ENCODE data around the gene ARRDC3.

Gene ARRDC3

GRCh38 chr5:91381239-91381773 lies 1.8 kb downstream of the ARRDC3 start:
- H3K27ac ChIP-seq (ENCODE audit: low read depth, low read length) = peak overlapping the region; percentile 98
- peaks cover 2% of the 10 kb centered on the region for H3K36me3 ChIP-seq (ENCODE audit: control insufficient read depth, insufficient read depth, low read length)
- H3K4me3 ChIP-seq (ENCODE audit: low read length) = peak overlapping the region; percentile 95
- H3K4me1 ChIP-seq (ENCODE audit: control insufficient read depth, insufficient read depth, low read length) = peaks cover 26% of the 10 kb centered on the region
- peak overlapping the region; percentile 81 for H3K9ac ChIP-seq (ENCODE audit: low read length)
- H3K27me3 ChIP-seq (ENCODE audit: control insufficient read depth, insufficient read depth, low read length) = no peaks in the 10 kb centered on the region

GRCh38 chr5:91380491-91381238 lies 2.5 kb downstream of the ARRDC3 start:
- Histone ChIP-seq H3K36me3 (ENCODE audit: control insufficient read depth, insufficient read depth, low read length) (peaks cover 2% of the 10 kb centered on the region), H3K27ac (ENCODE audit: low read depth, low read length) (peak overlapping the region; percentile 98), H3K4me3 (ENCODE audit: low read length) (peak overlapping the region; percentile 95), H3K27me3 (ENCODE audit: control insufficient read depth, insufficient read depth, low read length) (no peaks in the 10 kb centered on the region), H3K9ac (ENCODE audit: low read length) (peak overlapping the region; percentile 87), H3K4me1 (ENCODE audit: control insufficient read depth, insufficient read depth, low read length) (peaks cover 26% of the 10 kb centered on the region)

- H3K4me1 ChIP-seq (ENCODE audit: control insufficient read depth, insufficient read depth, low read length) = peaks cover 26% of the 10 kb centered on the region
Observed at GRCh38 chr5:91379914-91380490, 3.1 kb downstream of the ARRDC3 start.

GRCh38 chr5:91379246-91379913 lies 3.7 kb downstream of the ARRDC3 start:
- Histone ChIP-seq H3K36me3 (ENCODE audit: control insufficient read depth, insufficient read depth, low read length) (peaks cover 8% of the 10 kb centered on the region), H3K27ac (ENCODE audit: low read depth, low read length) (peak overlapping the region; percentile 98), H3K4me1 (ENCODE audit: control insufficient read depth, insufficient read depth, low read length) (peaks cover 23% of the 10 kb centered on the region), H3K27me3 (ENCODE audit: control insufficient read depth, insufficient read depth, low read length) (no peaks in the 10 kb centered on the region), H3K9ac (ENCODE audit: low read length) (peak overlapping the region; percentile 59), H3K4me3 (ENCODE audit: low read length) (peak overlapping the region; percentile 78)

More at GRCh38 chr5:91379914-91380490, 3.1 kb downstream of the ARRDC3 start:
- H3K9ac ChIP-seq (ENCODE audit: low read length) = peak overlapping the region; percentile 87
- H3K27ac ChIP-seq (ENCODE audit: low read depth, low read length) = peak overlapping the region; percentile 98
- H3K36me3 ChIP-seq (ENCODE audit: control insufficient read depth, insufficient read depth, low read length) = peaks cover 2% of the 10 kb centered on the region
- H3K27me3 ChIP-seq (ENCODE audit: control insufficient read depth, insufficient read depth, low read length) = no peaks in the 10 kb centered on the region
- H3K4me3 ChIP-seq (ENCODE audit: low read length) = peak overlapping the region; percentile 78

- Histone ChIP-seq H3K27me3 (ENCODE audit: control insufficient read depth, insufficient read depth, low read length) (no peaks in the 10 kb centered on the region), H3K4me3 (ENCODE audit: low read length) (peak overlapping the region; percentile 43), H3K27ac (ENCODE audit: low read depth, low read length) (peak overlapping the region; percentile 98), H3K9ac (ENCODE audit: low read length) (no peak overlapping the region), H3K4me1 (ENCODE audit: control insufficient read depth, insufficient read depth, low read length) (peaks cover 17% of the 10 kb centered on the region), H3K36me3 (ENCODE audit: control insufficient read depth, insufficient read depth, low read length) (peaks cover 11% of the 10 kb centered on the region)
Observed at GRCh38 chr5:91378752-91379211, 4.3 kb downstream of the ARRDC3 start.

- no peak overlapping the region for H3K4me3 ChIP-seq (ENCODE audit: low read length)
Observed at GRCh38 chr5:91374893-91375520, 8.1 kb downstream of the ARRDC3 start.

GRCh38 chr5:91373600-91373999 lies 9.5 kb downstream of the ARRDC3 start:
- H3K4me1 ChIP-seq (ENCODE audit: control insufficient read depth, insufficient read depth, low read length) = peaks cover 16% of the 10 kb centered on the region
- peaks cover 37% of the 10 kb centered on the region for H3K36me3 ChIP-seq (ENCODE audit: control insufficient read depth, insufficient read depth, low read length)
- no peak overlapping the region for H3K9ac ChIP-seq (ENCODE audit: low read length)
- no peak overlapping the region for H3K4me3 ChIP-seq (ENCODE audit: low read length)
- no peaks in the 10 kb centered on the region for H3K27me3 ChIP-seq (ENCODE audit: control insufficient read depth, insufficient read depth, low read length)
- no peak overlapping the region for H3K27ac ChIP-seq (ENCODE audit: low read depth, low read length)

More at GRCh38 chr5:91374893-91375520, 8.1 kb downstream of the ARRDC3 start:
- H3K27me3 ChIP-seq (ENCODE audit: control insufficient read depth, insufficient read depth, low read length) = no peaks in the 10 kb centered on the region
- H3K27ac ChIP-seq (ENCODE audit: low read depth, low read length) = no peak overlapping the region
- peaks cover 34% of the 10 kb centered on the region for H3K36me3 ChIP-seq (ENCODE audit: control insufficient read depth, insufficient read depth, low read length)
- H3K4me1 ChIP-seq (ENCODE audit: control insufficient read depth, insufficient read depth, low read length) = peaks cover 22% of the 10 kb centered on the region
- no peak overlapping the region for H3K9ac ChIP-seq (ENCODE audit: low read length)

GRCh38 chr5:91373006-91373405 lies 10.1 kb downstream of the ARRDC3 start:
- Histone ChIP-seq H3K27ac (ENCODE audit: low read depth, low read length) (no peak overlapping the region), H3K4me3 (ENCODE audit: low read length) (no peak overlapping the region), H3K27me3 (ENCODE audit: control insufficient read depth, insufficient read depth, low read length) (no peaks in the 10 kb centered on the region), H3K4me1 (ENCODE audit: control insufficient read depth, insufficient read depth, low read length) (peaks cover 11% of the 10 kb centered on the region), H3K36me3 (ENCODE audit: control insufficient read depth, insufficient read depth, low read length) (peaks cover 37% of the 10 kb centered on the region), H3K9ac (ENCODE audit: low read length) (no peak overlapping the region)

- Histone ChIP-seq H3K4me3 (ENCODE audit: low read length) (no peak overlapping the region), H3K36me3 (ENCODE audit: control insufficient read depth, insufficient read depth, low read length) (peaks cover 35% of the 10 kb centered on the region), H3K4me1 (ENCODE audit: control insufficient read depth, insufficient read depth, low read length) (peaks cover 6% of the 10 kb centered on the region), H3K9ac (ENCODE audit: low read length) (no peak overlapping the region), H3K27me3 (ENCODE audit: control insufficient read depth, insufficient read depth, low read length) (no peaks in the 10 kb centered on the region), H3K27ac (ENCODE audit: low read depth, low read length) (no peak overlapping the region)
Observed at GRCh38 chr5:91369480-91369879, 13.6 kb downstream of the ARRDC3 start.

GRCh38 chr5:91367908-91368648 lies 15.0 kb downstream of the ARRDC3 start:
- Histone ChIP-seq H3K27ac (ENCODE audit: low read depth, low read length) (no peak overlapping the region), H3K4me1 (ENCODE audit: control insufficient read depth, insufficient read depth, low read length) (peaks cover 4% of the 10 kb centered on the region), H3K9ac (ENCODE audit: low read length) (no peak overlapping the region), H3K27me3 (ENCODE audit: control insufficient read depth, insufficient read depth, low read length) (no peaks in the 10 kb centered on the region), H3K36me3 (ENCODE audit: control insufficient read depth, insufficient read depth, low read length) (peaks cover 27% of the 10 kb centered on the region), H3K4me3 (ENCODE audit: low read length) (no peak overlapping the region)

GRCh38 chr5:91367344-91367743 lies 15.8 kb downstream of the ARRDC3 start:
- Histone ChIP-seq H3K36me3 (ENCODE audit: control insufficient read depth, insufficient read depth, low read length) (peaks cover 22% of the 10 kb centered on the region), H3K27me3 (ENCODE audit: control insufficient read depth, insufficient read depth, low read length) (no peaks in the 10 kb centered on the region), H3K4me3 (ENCODE audit: low read length) (no peak overlapping the region), H3K4me1 (ENCODE audit: control insufficient read depth, insufficient read depth, low read length) (no peaks in the 10 kb centered on the region), H3K9ac (ENCODE audit: low read length) (no peak overlapping the region), H3K27ac (ENCODE audit: low read depth, low read length) (no peak overlapping the region)

All from rectal smooth muscle tissue (tissue), 1 donor.